HepG2 (cell line): ENCODE results near the gene ANKRD42. TPM values are rescaled to one million over a fixed set of nuclear protein-coding genes. Genes with fewer than 3 reads are reported as not detected.

Source experiments
- ATAC-seq: fragments of 200-7000 bp; cut with Tn5 transposase; 3 replicates; pipeline ENCODE4 v1.9.1; 2020; ENCODE audit warnings: mild to moderate bottlenecking, moderate library complexity
- BruUV-seq: library from RNA; stranded (reverse); fragments of 400-500 nt; replicated peaks from 2 replicates; lab custom pipeline; 2021; lab: Mats Ljungman, UMichigan
- CTCF ChIA-PET: fragments of 300-600 bp; formaldehyde crosslinking; extraction: SDS; loops from one replicate; lab custom pipeline; 2021; ENCODE audit warnings: low total read pairs, inconsistent platforms, low intra/inter-chr PET ratio; lab: Yijun Ruan, JAX
- POLR2A ChIA-PET: fragments of 350-600 bp; sonication (Branson Sonifier 250); formaldehyde crosslinking; loops from one replicate; lab custom pipeline; 2020; ENCODE audit warnings: antibody characterized with exemption, inconsistent platforms; lab: Yijun Ruan, JAX
- DNase-seq: peaks from one replicate; pipeline ENCODE4 v3.0.0-alpha.2; 2015; ENCODE audit warnings: low spot score
- FAIRE-seq: peaks from 3 replicates; lab custom pipeline; 2011; peaks lifted over from hg19 to GRCh38; lab: Jason Lieb, UNC
- H2AFZ ChIP-seq: one replicate; pipeline ENCODE4 v1.6.1; 2011; ENCODE audit warnings: low read length, inconsistent platforms
- H3K27ac ChIP-seq: fragments of 300-600 bp; 3 replicates; pipeline ENCODE4 v1.8.0; 2011; ENCODE audit warnings: mixed run types, mild to moderate bottlenecking, mixed read lengths, low read length, inconsistent platforms; ENCODE audit not compliant: insufficient read depth; ENCODE audit errors: extremely low read length
- H3K27me3 ChIP-seq, 2 experiments: fragments of 200-600 bp in 1 of 2; 2 replicates in 1 of 2; 3 replicates in 1 of 2; pipeline versions ENCODE4 v1.6.0 to v1.8.0; 2011; ENCODE audit warnings: low read length in 2 of 2, mild to moderate bottlenecking in 2 of 2, moderate library complexity in 2 of 2, inconsistent platforms in 1 of 2; ENCODE audit not compliant: insufficient read depth in 2 of 2, control insufficient read depth in 1 of 2
- H3K36me3 ChIP-seq, 2 experiments: fragments of 200-600 bp in 1 of 2; replicated peaks in 1 of 2; 2 replicates in 1 of 2; 3 replicates in 1 of 2; pipeline versions ENCODE4 v1.5.1 to v1.8.0; 2011; ENCODE audit warnings: low read length in 2 of 2, inconsistent platforms in 1 of 2; ENCODE audit not compliant: insufficient read depth in 2 of 2, control insufficient read depth in 1 of 2
- H3K4me1 ChIP-seq: 2 replicates; pipeline ENCODE4 v1.5.1; 2012; ENCODE audit warnings: low read length, inconsistent platforms; ENCODE audit not compliant: insufficient read depth
- H3K4me2 ChIP-seq: 2 replicates; pipeline ENCODE4 v1.6.0; 2011; ENCODE audit warnings: low read depth, low read length, inconsistent platforms
- H3K4me3 ChIP-seq, 3 experiments: fragments of 200-600 bp in 1 of 3; sonication (generic), shearing (Covaris generic) in 1 of 3; replicated peaks in 1 of 3; 2 replicates each; pipeline ENCODE4 v1.5.1; 2011 to 2016; ENCODE audit warnings: low read length in 3 of 3, inconsistent platforms in 2 of 3, low read depth in 2 of 3, mild to moderate bottlenecking in 2 of 3, control low read depth in 1 of 3, mixed read lengths in 1 of 3; ENCODE audit not compliant: insufficient read depth in 1 of 3
- H3K79me2 ChIP-seq: one replicate; pipeline ENCODE4 v1.6.1; 2011; ENCODE audit warnings: low read length, inconsistent platforms; ENCODE audit not compliant: insufficient read depth
- H3K9ac ChIP-seq: 2 replicates; pipeline ENCODE4 v1.6.0; 2011; ENCODE audit warnings: mild to moderate bottlenecking, low read depth, low read length, inconsistent platforms; ENCODE audit not compliant: insufficient read depth
- H3K9me3 ChIP-seq: 2 replicates; pipeline ENCODE4 v1.5.1; 2012; ENCODE audit warnings: mild to moderate bottlenecking, low read length
- H4K20me1 ChIP-seq: 2 replicates; pipeline ENCODE4 v1.6.0; 2011; ENCODE audit warnings: inconsistent platforms, mild to moderate bottlenecking, low read length, moderate library complexity; ENCODE audit not compliant: insufficient read depth
- FUBP1 ChIP-seq: sonication (generic); formaldehyde crosslinking; IDR thresholded peaks from 2 replicates; pipeline ENCODE4 v1.5.1; 2020; ENCODE audit warnings: missing genetic modification reagents, mild to moderate bottlenecking, borderline replicate concordance
- GATA4 ChIP-seq: sonication (generic); IDR thresholded peaks from 2 replicates; pipeline ENCODE4 v1.6.1; 2016; ENCODE audit warnings: antibody characterized with exemption, low read depth, borderline replicate concordance
- NBN ChIP-seq: fragments of 450-650 bp; conservative IDR thresholded peaks from 2 replicates; pipeline ENCODE4 v1.6.1; 2017
- POLR2A ChIP-seq, 2 experiments: IDR thresholded peaks; 2 replicates each; pipeline ENCODE4 v1.6.1; 2011; ENCODE audit warnings: low read depth in 2 of 2, low read length in 2 of 2, mild to moderate bottlenecking in 1 of 2, moderate library complexity in 1 of 2; ENCODE audit not compliant: insufficient read depth in 1 of 2
- TIGD3 ChIP-seq: sonication (generic); formaldehyde crosslinking; IDR thresholded peaks from 2 replicates; pipeline ENCODE4 v1.5.1; 2020; ENCODE audit warnings: mild to moderate bottlenecking, missing genetic modification reagents, borderline replicate concordance
- ZFP91 ChIP-seq: sonication (generic); formaldehyde crosslinking; IDR thresholded peaks from 2 replicates; pipeline ENCODE4 v1.9.0; 2022; ENCODE audit warnings: missing genetic modification reagents, mild to moderate bottlenecking, borderline replicate concordance
- WGBS: methylation state at CpG from one replicate; pipeline ENCODE4 v1.1.6; 2017; ENCODE audit warnings: low lambda C conversion rate; 5-methylcytosine and 5-hydroxymethylcytosine counted together
- in situ Hi-C: cut with HindIII; loops from 2 replicates; pipeline ENCODE4 v1.10.0; 2017; ENCODE audit warnings: low pct_unique_long_range_greater_than_20kb; ENCODE audit not compliant: extremely low pct_ligation_motif_present
- intact Hi-C: fragments of 100-400 bp; cut with micrococcal nuclease; formaldehyde crosslinking; loops from one replicate; pipeline ENCODE4 v1.10.0; 2022; ENCODE audit not compliant: unreplicated experiment
- polyA plus RNA-seq, 8 experiments: library from polyadenylated mRNA; depleted of rRNA in 3 of 8; stranded (reverse) in 7 of 8; unstranded in 1 of 8; fragments of >200 nt; fragmentation: Illumina TruSeq in 4 of 8; extraction: Trizol in 4 of 8; gene quantifications; 2 replicates each; pipeline versions ENCODE4 v1.2.1 to v1.2.3, GENCODE V29; 2011 to 2016; ENCODE audit warnings: low read depth in 4 of 8, missing spikeins in 1 of 8, mixed read lengths in 1 of 8; ENCODE audit not compliant: insufficient read depth in 1 of 8
- total RNA-seq, 5 experiments: library from RNA; depleted of rRNA; stranded (reverse); fragments of >200 nt; fragmentation: Illumina TruSeq; extraction: Trizol; gene quantifications; 2 replicates each; pipeline ENCODE4 v1.2.3, GENCODE V29; 2016; ENCODE audit warnings: low read depth in 1 of 5

ANKRD42 gene
- total and polyA plus RNA-seq, 2 of the 13 experiments (the other 11 are each of a cell fraction or from before 2014, with no cell fraction given) = 2.2 to 3.7 TPM

- no peak for TF ChIP-seq TIGD3 (CRISPR knock-in tag)
- no peak for TF ChIP-seq POLR2A (IDR thresholded peaks at IDR 0.05; ENCODE audit: insufficient read depth in 1 of 2, low read depth in 2 of 2, low read length in 2 of 2)
- no peak for TF ChIP-seq ZFP91 (CRISPR knock-in tag)
Measured at GRCh38 chr11:83147895-83148294, 45.6 kb upstream of the ANKRD42 start (continued).

DNA sequence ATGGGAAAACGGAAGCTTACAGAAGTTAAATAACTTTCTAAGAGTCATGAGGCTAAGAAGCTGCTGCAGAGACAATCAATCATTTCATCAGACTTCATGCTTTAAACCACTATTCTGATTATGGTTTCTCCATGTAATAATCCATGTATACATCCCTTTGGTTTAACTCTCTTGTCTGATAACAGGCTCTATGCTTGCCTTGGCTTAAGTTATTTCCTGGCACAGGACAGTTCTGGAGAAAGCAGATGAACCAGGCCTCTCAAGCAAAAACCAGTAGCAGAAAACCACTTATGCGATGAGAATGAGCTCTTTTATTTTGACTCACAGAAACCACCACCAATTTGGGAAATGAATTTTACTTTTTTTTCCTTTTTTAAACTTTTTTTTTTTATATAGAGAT is 43.1 kb upstream of the ANKRD42 start:
- POLR2A ChIA-PET = no interaction called here

More for the DNA sequence above, 43.1 kb upstream of the ANKRD42 start:
- peaks cover 3% of the 10 kb centered on the region for H3K4me1 ChIP-seq
- no TSS peak for BruUV-seq
- no peaks in the 10 kb centered on the region for H3K36me3 ChIP-seq
- WGBS = 85% methylated on average over 2 of the region's 2 CpGs
- no peak overlapping the region for H2AFZ ChIP-seq
- no peaks in the 10 kb centered on the region for H3K79me2 ChIP-seq
- TF ChIP-seq GATA4 (no peak), FUBP1 (CRISPR knock-in tag) (no peak), NBN (no peak)
- peaks cover 0 to 11% of the 10 kb centered on the region in 2 experiments; a peak in 2 of 5 replicates for H3K27me3 ChIP-seq
- no peak overlapping the region for H3K27ac ChIP-seq
- in situ Hi-C loops = no loop called here
- CTCF ChIA-PET = no interaction called here
- no peak overlapping the region for H3K4me3 ChIP-seq
- no peak overlapping the region for H3K9ac ChIP-seq
- no peak for FAIRE-seq
- no peaks in the 10 kb centered on the region for H4K20me1 ChIP-seq
- no peak overlapping the region for H3K4me2 ChIP-seq
- H3K9me3 ChIP-seq = no peaks in the 10 kb centered on the region
- DNase-seq = no peak
- intact Hi-C loops = no loop called here
- ATAC-seq = no peak
